K562 (cell line): Measurements from ENCODE around the gene SORT1. TPM values are rescaled to one million over a fixed set of nuclear protein-coding genes. Genes with fewer than 3 reads are reported as not detected.

Experiments used
- ATAC-seq: fragments of 200-7000 bp; cut with Tn5 transposase; 3 replicates; pipeline ENCODE4 v1.9.1; 2020; ENCODE audit warnings: moderate library complexity
- BruUV-seq: library from RNA; stranded (reverse); fragments of 400-500 nt; replicated peaks from 2 replicates; lab custom pipeline; 2021; lab: Mats Ljungman, UMichigan
- CTCF ChIA-PET: fragments of 300-600 bp; formaldehyde crosslinking; extraction: SDS; loops from one replicate; lab custom pipeline; 2021; ENCODE audit warnings: low intra/inter-chr PET ratio; lab: Yijun Ruan, JAX
- POLR2A ChIA-PET: fragments of 300-600, 350-650 bp; sonication (Branson Sonifier 250); formaldehyde crosslinking; extraction: SDS; loops from one replicate; lab custom pipeline; 2021; ENCODE audit warnings: antibody characterized with exemption, inconsistent platforms; lab: Yijun Ruan, JAX
- DNase-seq, 4 experiments: peaks; one replicate each; pipeline versions ENCODE4 v3.0.0 to v3.0.0-alpha.2; 2011 to 2018; ENCODE audit warnings: low spot score in 3 of 4, mixed read lengths in 3 of 4; ENCODE audit errors: extremely low read depth in 1 of 4
- FAIRE-seq: peaks from 2 replicates; lab custom pipeline; 2011; peaks lifted over from hg19 to GRCh38; lab: Jason Lieb, UNC
- H2AFZ ChIP-seq: 2 replicates; pipeline ENCODE4 v1.6.0; 2011; ENCODE audit warnings: low read depth, low read length, control low read depth, inconsistent platforms
- H3K27ac ChIP-seq: fragments of 200-600 bp; 3 replicates; pipeline ENCODE4 v1.8.0; 2011; ENCODE audit warnings: low read depth, mild to moderate bottlenecking, control low read depth, inconsistent platforms, low read length, moderate library complexity, mixed read lengths; ENCODE audit errors: extremely low read depth
- H3K27me3 ChIP-seq, 2 experiments: fragments of 300-600 bp in 1 of 2; 2 replicates in 1 of 2; 3 replicates in 1 of 2; pipeline versions ENCODE4 v1.6.0 to v1.8.0; 2011; ENCODE audit warnings: inconsistent platforms in 2 of 2, low read length in 2 of 2, mild to moderate bottlenecking in 1 of 2, mixed read lengths in 1 of 2, moderate library complexity in 1 of 2; ENCODE audit not compliant: control insufficient read depth in 2 of 2, insufficient read depth in 2 of 2
- H3K36me3 ChIP-seq: fragments of 300-600 bp; 3 replicates; pipeline ENCODE4 v1.8.0; 2011; ENCODE audit warnings: mild to moderate bottlenecking, low read length, inconsistent platforms; ENCODE audit not compliant: control insufficient read depth, insufficient read depth
- H3K4me1 ChIP-seq, 2 experiments: fragments of 200-600 bp in 1 of 2; replicated peaks in 1 of 2; 2 replicates in 1 of 2; 3 replicates in 1 of 2; pipeline versions ENCODE4 v1.5.1 to v1.8.0; 2011; ENCODE audit warnings: inconsistent platforms in 2 of 2, low read length in 2 of 2, mild to moderate bottlenecking in 1 of 2, mixed read lengths in 1 of 2, moderate library complexity in 1 of 2; ENCODE audit not compliant: control insufficient read depth in 2 of 2, insufficient read depth in 2 of 2
- H3K4me2 ChIP-seq: 2 replicates; pipeline ENCODE4 v1.6.1; 2011; ENCODE audit warnings: low read length, control low read depth, inconsistent platforms, mixed read lengths; ENCODE audit not compliant: insufficient read depth
- H3K4me3 ChIP-seq: fragments of 200-600 bp; sonication (generic), shearing (Covaris generic); 2 replicates; pipeline ENCODE4 v1.5.1; 2016; ENCODE audit warnings: control low read depth, inconsistent platforms
- H3K79me2 ChIP-seq: fragments of 200-600 bp; 3 replicates; pipeline ENCODE4 v1.8.0; 2011; ENCODE audit warnings: low read length, inconsistent platforms; ENCODE audit not compliant: control insufficient read depth, insufficient read depth
- H3K9ac ChIP-seq, 2 experiments: 2 replicates each; pipeline versions ENCODE4 v1.6.0 to v1.6.1; 2011; ENCODE audit warnings: low read depth in 2 of 2, low read length in 2 of 2, control low read depth in 1 of 2, inconsistent platforms in 1 of 2, mild to moderate bottlenecking in 1 of 2, mixed read lengths in 1 of 2; ENCODE audit not compliant: insufficient read depth in 1 of 2
- H3K9me1 ChIP-seq: one replicate; pipeline ENCODE4 v1.6.0; 2011; ENCODE audit warnings: inconsistent platforms, mild to moderate bottlenecking, low read length, moderate library complexity; ENCODE audit not compliant: control insufficient read depth, insufficient read depth
- H3K9me3 ChIP-seq: replicated peaks from 2 replicates; pipeline ENCODE4 v1.5.1; 2011; ENCODE audit warnings: low read depth, low read length, inconsistent platforms; ENCODE audit not compliant: control insufficient read depth, insufficient read depth
- H4K20me1 ChIP-seq: replicated peaks from 2 replicates; pipeline ENCODE4 v1.6.1; 2011; ENCODE audit warnings: low read length, inconsistent platforms, mixed read lengths; ENCODE audit not compliant: control insufficient read depth, insufficient read depth
- C11orf30 ChIP-seq: fragments of 450-650 bp; IDR thresholded peaks from 2 replicates; pipeline ENCODE4 v1.6.1; 2016; ENCODE audit warnings: low read depth, mild to moderate bottlenecking
- FOSL1 ChIP-seq: fragments of 200-800 bp; sonication (Bioruptor generic); conservative IDR thresholded peaks from 2 replicates; pipeline ENCODE4 v1.6.1; 2016; ENCODE audit warnings: missing genetic modification characterization, missing compliant biosample characterization
- HNRNPH1 ChIP-seq: fragments of 200-400 bp; formaldehyde crosslinking; optimal IDR thresholded peaks from 2 replicates; pipeline ENCODE3; 2017; ENCODE audit warnings: low read depth, mild to moderate bottlenecking, low read length, moderate library complexity
- KLF6 ChIP-seq: fragments of 250-450 bp; sonication (Bioruptor Pico); IDR thresholded peaks from 2 replicates; pipeline ENCODE4 v1.4.0; 2020; ENCODE audit warnings: mild to moderate bottlenecking, moderate library complexity, borderline replicate concordance
- MTF1 ChIP-seq: fragments of 250-450 bp; sonication (Bioruptor Pico); IDR thresholded peaks from 2 replicates; pipeline ENCODE4 v1.9.0; 2021; ENCODE audit warnings: moderate library complexity, mild to moderate bottlenecking, inconsistent platforms, borderline replicate concordance
- NUFIP1 ChIP-seq: fragments of 450-650 bp; IDR thresholded peaks from 2 replicates; pipeline ENCODE4 v1.6.1; 2018; ENCODE audit not compliant: partially characterized antibody
- ZBTB1 ChIP-seq: sonication (generic); formaldehyde crosslinking; IDR thresholded peaks from 2 replicates; pipeline ENCODE4 v1.8.1; 2023; ENCODE audit warnings: missing genetic modification reagents, low read depth, mild to moderate bottlenecking, borderline replicate concordance
- ZNF140 ChIP-seq: fragments of 250-450 bp; sonication (Bioruptor Pico); IDR thresholded peaks from 2 replicates; pipeline ENCODE4 v1.8.0; 2021; ENCODE audit warnings: moderate library complexity, mild to moderate bottlenecking, inconsistent platforms
- ZNF766 ChIP-seq: fragments of 200-800 bp; sonication (Bioruptor generic); conservative IDR thresholded peaks from 2 replicates; pipeline ENCODE4 v1.6.1; 2016; ENCODE audit warnings: missing genetic modification characterization, missing compliant biosample characterization
- ZNF77 ChIP-seq: fragments of 250-450 bp; sonication (Bioruptor Pico); IDR thresholded peaks from 2 replicates; pipeline ENCODE4 v1.5.0; 2020
- WGBS: fragments of 100-300 bp; shearing (Covaris generic); methylation state at CpG from one replicate; pipeline ENCODE4 v1.1.6; 2016; ENCODE audit warnings: low coverage, mixed read lengths; ENCODE audit not compliant: insufficient coverage; ENCODE audit errors: missing lambda C conversion rate; 5-methylcytosine and 5-hydroxymethylcytosine counted together
- in situ Hi-C: fragments of 300-500 bp; cut with MboI; formaldehyde crosslinking; loops from 4 replicates; pipeline ENCODE4 v1.15.0; 2018; ENCODE audit warnings: inconsistent platforms, mixed read lengths
- intact Hi-C: fragments of 100-400 bp; cut with micrococcal nuclease; formaldehyde crosslinking; loops from 2 replicates; pipeline ENCODE4 v1.14.2; 2022
- polyA plus RNA-seq, 8 experiments: library from polyadenylated mRNA; depleted of rRNA in 4 of 8; stranded (reverse) in 5 of 8; unstranded in 3 of 8; fragments of >200 nt; fragmentation: Nextera tagmentation in 2 of 8; fragmentation: Illumina TruSeq in 1 of 8; extraction: Ambion mirVana in 2 of 8; extraction: Trizol in 1 of 8; gene quantifications; 2 replicates each; pipeline versions ENCODE4 v1.2.1 to v1.2.3, GENCODE V29; 2011 to 2014; ENCODE audit warnings: inconsistent platforms in 1 of 8, missing spikeins in 1 of 8
- total RNA-seq, 7 experiments: library from RNA; depleted of rRNA in 6 of 7; stranded (reverse); fragments of >200 nt in 6 of 7; fragmentation: Illumina TruSeq in 2 of 7; extraction: Trizol in 2 of 7; gene quantifications; 2 replicates each; pipeline versions ENCODE4 v1.2.1 to v1.2.3, GENCODE V29; 2011 to 2021; ENCODE audit warnings: low replicate concordance in 1 of 7
- TF ChIP-seq, protein P1 (sequence below): sonication (generic); formaldehyde crosslinking; IDR thresholded peaks from 2 replicates; pipeline ENCODE4 v1.8.1; 2023; ENCODE audit warnings: mild to moderate bottlenecking, missing genetic modification reagents, moderate library complexity
- TF ChIP-seq, protein P2 (sequence below): fragments of 250-450 bp; sonication (Bioruptor Pico); IDR thresholded peaks from 2 replicates; pipeline ENCODE4 v1.5.0; 2021

SORT1 gene
- total and polyA plus RNA-seq, 9 of the 15 experiments (the other 6 are each of a cell fraction or from before 2014, with no cell fraction given): 27.4 to 112 (median 65.0) TPM

DNA sequence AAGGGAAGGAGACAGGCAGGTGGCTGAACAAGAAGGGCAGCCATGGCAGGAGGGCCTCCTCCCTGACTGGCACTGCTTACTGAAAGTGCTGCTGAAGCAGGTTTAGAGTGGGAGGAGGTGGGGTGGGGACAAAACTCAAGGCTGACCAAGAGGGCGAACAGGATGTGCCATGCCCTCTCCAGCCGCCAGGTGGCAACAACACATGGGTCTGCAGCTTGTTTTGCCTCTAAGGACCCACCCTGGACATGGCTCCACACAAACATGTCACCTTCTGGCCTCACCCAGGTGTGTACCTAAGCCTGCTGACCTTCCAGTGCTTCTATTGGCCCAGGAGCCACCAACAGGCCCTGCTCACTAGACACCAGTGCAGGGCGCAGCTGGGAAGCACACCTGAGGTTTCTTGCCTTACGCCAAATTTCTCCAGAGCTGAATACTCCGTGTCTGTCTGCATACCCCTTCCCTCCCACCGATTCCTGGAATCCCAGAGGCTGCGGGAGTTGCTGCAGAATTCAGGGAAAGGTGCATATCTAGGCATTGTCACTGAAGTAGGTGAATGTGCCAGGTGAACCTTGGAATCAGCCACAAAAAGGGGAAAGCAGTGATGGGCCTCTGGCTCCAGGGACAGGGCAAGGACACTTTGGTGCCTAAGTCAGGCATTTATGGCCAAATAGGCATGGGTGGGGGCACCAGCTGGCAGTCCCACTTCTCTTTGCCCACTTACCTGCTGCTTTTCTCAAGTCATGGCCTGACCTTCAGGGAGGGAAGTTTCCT lies 120.1 kb downstream of the SORT1 start:
- no peak overlapping the region for H3K4me3 ChIP-seq
- H3K4me2 ChIP-seq: peak overlapping the region; percentile 37
- in situ Hi-C loops: no loop called here
- TF ChIP-seq ZNF140: no peak
- TF ChIP-seq ZNF77 (CRISPR knock-in tag): no peak
- TF ChIP-seq NUFIP1: no peak
- TF ChIP-seq MTF1: no peak
- no peak for TF ChIP-seq FOSL1
- no peak for TF ChIP-seq ZBTB1 (CRISPR knock-in tag)
- TF ChIP-seq, protein P1, sequence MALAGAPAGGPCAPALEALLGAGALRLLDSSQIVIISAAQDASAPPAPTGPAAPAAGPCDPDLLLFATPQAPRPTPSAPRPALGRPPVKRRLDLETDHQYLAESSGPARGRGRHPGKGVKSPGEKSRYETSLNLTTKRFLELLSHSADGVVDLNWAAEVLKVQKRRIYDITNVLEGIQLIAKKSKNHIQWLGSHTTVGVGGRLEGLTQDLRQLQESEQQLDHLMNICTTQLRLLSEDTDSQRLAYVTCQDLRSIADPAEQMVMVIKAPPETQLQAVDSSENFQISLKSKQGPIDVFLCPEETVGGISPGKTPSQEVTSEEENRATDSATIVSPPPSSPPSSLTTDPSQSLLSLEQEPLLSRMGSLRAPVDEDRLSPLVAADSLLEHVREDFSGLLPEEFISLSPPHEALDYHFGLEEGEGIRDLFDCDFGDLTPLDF (CRISPR knock-in tag): no peak
- TF ChIP-seq ZNF766 (CRISPR knock-in tag): 0 out of 2 replicates have a peak, but pooled peaks have one; percentile 32
- TF ChIP-seq KLF6 (CRISPR knock-in tag): no peak
- TF ChIP-seq C11orf30: peak; percentile 68
- TF ChIP-seq, protein P2, sequence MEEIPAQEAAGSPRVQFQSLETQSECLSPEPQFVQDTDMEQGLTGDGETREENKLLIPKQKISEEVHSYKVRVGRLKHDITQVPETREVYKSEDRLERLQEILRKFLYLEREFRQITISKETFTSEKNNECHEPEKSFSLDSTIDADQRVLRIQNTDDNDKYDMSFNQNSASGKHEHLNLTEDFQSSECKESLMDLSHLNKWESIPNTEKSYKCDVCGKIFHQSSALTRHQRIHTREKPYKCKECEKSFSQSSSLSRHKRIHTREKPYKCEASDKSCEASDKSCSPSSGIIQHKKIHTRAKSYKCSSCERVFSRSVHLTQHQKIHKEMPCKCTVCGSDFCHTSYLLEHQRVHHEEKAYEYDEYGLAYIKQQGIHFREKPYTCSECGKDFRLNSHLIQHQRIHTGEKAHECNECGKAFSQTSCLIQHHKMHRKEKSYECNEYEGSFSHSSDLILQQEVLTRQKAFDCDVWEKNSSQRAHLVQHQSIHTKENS (CRISPR knock-in tag): no peak
- TF ChIP-seq HNRNPH1: no peak

More for the DNA sequence above, 120.1 kb downstream of the SORT1 start:
- Histone ChIP-seq H3K27me3 (no peaks in the 10 kb centered on the region), H2AFZ (peak overlapping the region; percentile 78), H3K9me3 (no peaks in the 10 kb centered on the region), H3K4me1 (peaks cover 63 to 65% of the 10 kb centered on the region in 2 experiments), H3K36me3 (peaks cover 44% of the 10 kb centered on the region; the same call in 2 of the 3 replicates), H4K20me1 (peaks cover 4% of the 10 kb centered on the region; the same call in 1 of the 2 replicates), H3K9ac (peak overlapping the region; percentile 21 to 63; a peak in 2 of 4 replicates), H3K27ac (peak overlapping the region; percentile 51), H3K79me2 (peaks cover 16% of the 10 kb centered on the region), H3K9me1 (no peaks in the 10 kb centered on the region)
- no TSS peak for BruUV-seq
- intact Hi-C loops: loop anchor here (1.0 to 5.0 kb wide), 3 partner anchors 122 to 255 kb away; partner anchors contain the start of gene CYB561D1
- ChIA-PET POLR2A (interaction anchor here (0.6 to 2.1 kb wide), 10 partner anchors 10 to 123 kb away, joined by 3 to 8 read pairs (median 4); partner anchors contain the start of gene SORT1), CTCF (interaction anchor here (0.6 to 3.9 kb wide), 5 partner anchors 28 to 318 kb away, joined by 3 to 51 read pairs (median 4); partner anchors contain the start of gene SORT1)
- FAIRE-seq: peak; percentile 96
- ATAC-seq: peak; percentile 90
- peak; percentile 91 to 94 (median 92) for DNase-seq
- 36% methylated on average over 7 of the region's 7 CpGs for WGBS
